Tibial nerve (tissue), 4 donors: ENCODE data around the gene NEGR1. TPM values are rescaled to one million over a fixed set of nuclear protein-coding genes. Genes with fewer than 3 reads are reported as not detected.

Experiments
- DNase-seq, 2 donors: peaks; one replicate each; pipeline ENCODE4 v3.0.0-alpha.2; 2019; ENCODE audit warnings: low spot score in 2 of 2
- H3K27ac ChIP-seq, 4 donors: fragments of 200-600 bp; sonication (generic) in 3 of 4; one replicate each; pipeline ENCODE4 v1.5.1; 2017 to 2019; ENCODE audit warnings: mild to moderate bottlenecking in 1 of 4
- H3K27me3 ChIP-seq, 2 donors: fragments of 200-600 bp; sonication (generic) in 1 of 2; one replicate each; pipeline versions ENCODE4 v1.5.1 to v1.6.0; 2017 to 2019
- H3K36me3 ChIP-seq, 3 donors: fragments of 200-600 bp; sonication (generic); one replicate each; pipeline ENCODE4 v1.5.1; 2018 to 2019
- H3K4me1 ChIP-seq, 4 donors: fragments of 200-600 bp; sonication (generic) in 3 of 4; one replicate each; pipeline ENCODE4 v1.5.1; 2017 to 2019
- H3K4me3 ChIP-seq, 4 donors: fragments of 200-600 bp; sonication (generic) in 3 of 4; one replicate each; pipeline ENCODE4 v1.5.1; 2017 to 2019; ENCODE audit warnings: mild to moderate bottlenecking in 1 of 4, moderate library complexity in 1 of 4
- H3K9me3 ChIP-seq, 4 donors: fragments of 200-600 bp; sonication (generic) in 3 of 4; one replicate each; pipeline ENCODE4 v1.5.1; 2017 to 2019
- CTCF ChIP-seq, 5 experiments: fragments of 200-600 bp in 3 of 5; fragments of 450-650 bp in 2 of 5; sonication (generic) in 3 of 5; IDR thresholded peaks; one replicate each; pipeline ENCODE4 v1.5.1; 2016 to 2019; ENCODE audit warnings: antibody characterized with exemption in 5 of 5, mild to moderate bottlenecking in 3 of 5, moderate library complexity in 2 of 5
- EP300 ChIP-seq, 2 donors: sonication (generic); formaldehyde crosslinking; IDR thresholded peaks; one replicate each; pipeline ENCODE4 v1.6.1; 2017; ENCODE audit warnings: antibody characterized with exemption in 2 of 2, mild to moderate bottlenecking in 1 of 2
- POLR2A ChIP-seq, 2 donors: fragments of 450-650 bp; IDR thresholded peaks; one replicate each; pipeline ENCODE4 v1.6.1; 2017; ENCODE audit warnings: antibody characterized with exemption in 2 of 2, mild to moderate bottlenecking in 2 of 2, moderate library complexity in 2 of 2
- WGBS, 2 donors: methylation state at CpG; one replicate each; pipeline ENCODE4 v1.1.5; 2018; 5-methylcytosine and 5-hydroxymethylcytosine counted together
- total RNA-seq, 4 donors: library from RNA; depleted of rRNA; stranded (reverse); fragments of >200 nt; gene quantifications; one replicate each; pipeline ENCODE4 v1.1.0, GENCODE V29; 2016

The NEGR1 gene
- total RNA-seq, 4 donors from 2014 or later, result 46.0 to 58.2 (median 52.4) TPM

DNA sequence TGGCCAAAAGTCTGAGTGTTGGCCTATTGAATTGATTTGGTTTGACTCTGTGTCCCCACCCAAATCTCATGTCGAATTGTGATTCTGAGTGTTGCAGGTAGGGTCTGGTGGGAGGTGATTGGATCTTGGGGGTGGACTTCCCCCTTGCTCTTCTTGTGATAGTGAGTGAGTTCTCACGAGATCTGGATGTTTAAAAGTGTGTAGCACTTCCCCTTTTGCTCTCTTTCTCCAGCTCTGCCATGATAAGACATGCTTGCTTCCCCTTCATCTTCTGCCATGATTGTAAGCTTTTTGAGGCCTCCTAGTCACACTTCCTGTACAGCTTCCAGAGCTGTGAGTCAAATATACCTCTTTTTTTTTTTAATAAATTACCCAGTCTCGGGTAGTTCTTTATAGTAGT is 904.5 kb downstream of the NEGR1 start:
- Histone ChIP-seq H3K36me3 (no peaks in the 10 kb centered on the region), H3K9me3 (no peaks in the 10 kb centered on the region), H3K4me1 (no peaks in the 10 kb centered on the region), H3K27ac (no peak overlapping the region), H3K4me3 (no peak overlapping the region), H3K27me3 (no peaks in the 10 kb centered on the region)
- WGBS, 2 donors, result 83 to 91% methylated on average over 3 of the region's 3 CpGs
- DNase-seq, result no peak
- TF ChIP-seq POLR2A (IDR thresholded peaks at IDR 0.05), result no peak
- TF ChIP-seq CTCF (IDR thresholded peaks at IDR 0.05), result no peak
- TF ChIP-seq EP300 (IDR thresholded peaks at IDR 0.05), result no peak

DNA sequence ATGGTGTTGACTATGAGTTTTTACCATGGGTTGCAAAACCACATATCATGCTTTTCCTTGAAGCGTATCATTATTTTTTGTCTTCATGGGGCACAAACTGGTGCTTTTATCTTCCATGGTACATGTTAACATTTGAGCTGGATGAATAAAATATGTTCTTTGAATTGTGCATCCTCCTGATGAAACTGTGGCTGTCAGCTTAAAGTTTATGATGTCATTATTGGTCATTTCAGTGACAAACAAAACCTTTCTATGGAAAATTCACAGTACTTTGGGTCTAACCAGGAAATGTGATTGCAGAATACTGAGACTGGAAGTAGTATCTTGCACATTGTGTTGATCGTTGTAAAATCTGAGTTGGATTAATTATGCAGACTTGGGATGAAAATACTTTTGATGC is 909.8 kb downstream of the NEGR1 start:
- TF ChIP-seq POLR2A (IDR thresholded peaks at IDR 0.05), result no peak
- no peak for TF ChIP-seq EP300 (IDR thresholded peaks at IDR 0.05)
- TF ChIP-seq CTCF (IDR thresholded peaks at IDR 0.05), result no peak
- 63 to 69% methylated on average over 2 of the region's 2 CpGs for WGBS, 2 donors

GRCh38 chr1:71371581-71371980 is 910.8 kb downstream of the NEGR1 start:
- no peaks in the 10 kb centered on the region for H3K9me3 ChIP-seq
- no peak for DNase-seq
- H3K27me3 ChIP-seq, result no peaks in the 10 kb centered on the region
- TF ChIP-seq EP300 (IDR thresholded peaks at IDR 0.05), result no peak
- no peak for TF ChIP-seq POLR2A (IDR thresholded peaks at IDR 0.05)
- no peak for TF ChIP-seq CTCF (IDR thresholded peaks at IDR 0.05)
- no peak overlapping the region for H3K4me3 ChIP-seq
- no peak overlapping the region for H3K27ac ChIP-seq
- no peaks in the 10 kb centered on the region for H3K4me1 ChIP-seq
- WGBS, 2 donors, result 95 to 97% methylated on average over 1 of the region's 1 CpG
- H3K36me3 ChIP-seq, result no peaks in the 10 kb centered on the region

More for the DNA sequence above, 909.8 kb downstream of the NEGR1 start:
- H3K4me1 ChIP-seq, result no peaks in the 10 kb centered on the region
- no peaks in the 10 kb centered on the region for H3K9me3 ChIP-seq
- no peaks in the 10 kb centered on the region for H3K27me3 ChIP-seq
- no peaks in the 10 kb centered on the region for H3K36me3 ChIP-seq
- no peak overlapping the region for H3K27ac ChIP-seq
- no peak overlapping the region for H3K4me3 ChIP-seq
- no peak for DNase-seq

- H3K9me3 ChIP-seq, result peaks cover 0 to 3% (median 0%) of the 10 kb centered on the region in 4 donors
- 76 to 89% methylated on average over 2 of the region's 2 CpGs for WGBS, 2 donors
- TF ChIP-seq EP300 (IDR thresholded peaks at IDR 0.05) (no peak), CTCF (IDR thresholded peaks at IDR 0.05) (no peak), POLR2A (IDR thresholded peaks at IDR 0.05) (no peak)
- H3K36me3 ChIP-seq, result no peaks in the 10 kb centered on the region
- no peak overlapping the region for H3K27ac ChIP-seq
- H3K4me1 ChIP-seq, result no peaks in the 10 kb centered on the region
- no peaks in the 10 kb centered on the region for H3K27me3 ChIP-seq
- DNase-seq, result no peak
- no peak overlapping the region for H3K4me3 ChIP-seq
Observed at GRCh38 chr1:71364236-71364635, 918.1 kb downstream of the NEGR1 start.

- no peak for TF ChIP-seq CTCF (IDR thresholded peaks at IDR 0.05)
- TF ChIP-seq POLR2A (IDR thresholded peaks at IDR 0.05), result no peak
- TF ChIP-seq EP300 (IDR thresholded peaks at IDR 0.05), result no peak
- 90% methylated on average over 2 of the region's 2 CpGs for WGBS, 2 donors
- no peaks in the 10 kb centered on the region for H3K36me3 ChIP-seq
- H3K27me3 ChIP-seq, result no peaks in the 10 kb centered on the region
- H3K4me3 ChIP-seq, result no peak overlapping the region
- DNase-seq, result no peak
- no peaks in the 10 kb centered on the region for H3K4me1 ChIP-seq
- H3K9me3 ChIP-seq, result peaks cover 0 to 7% (median 0%) of the 10 kb centered on the region in 4 donors
- H3K27ac ChIP-seq, result no peak overlapping the region
Observed at GRCh38 chr1:71362691-71363090, 919.6 kb downstream of the NEGR1 start.
